ENCODE results near the gene KCNQ1. TPM values are rescaled to one million over a fixed set of nuclear protein-coding genes. Genes with fewer than 3 reads are reported as not detected.

KCNQ1 gene
- total RNA-seq, 2 experiments from 2014 or later: 8.7 to 9.5 TPM

- ChIA-PET POLR2A (no interaction called here), CTCF (interaction anchor here (1.2 kb wide), 1 partner anchor 277 kb away, joined by 3 read pairs; no protein-coding TSS in a partner anchor)
- Mint-ChIP-seq H3K4me3 (no peak overlapping the region), H3K36me3 (ENCODE audit: low read depth) (no peaks in the 10 kb centered on the region), H3K9me3 (peaks cover 9% of the 10 kb centered on the region), H3K27me3 (no peaks in the 10 kb centered on the region), H3K4me1 (ENCODE audit: low read depth) (peaks cover 36% of the 10 kb centered on the region), H3K27ac (no peak overlapping the region)
- no peak for DNase-seq
- no peak for ATAC-seq
- no peak for TF ChIP-seq CTCF (IDR thresholded peaks at IDR 0.05)
- intact Hi-C loops (cut with micrococcal nuclease): no loop called here
These were observed 365.0 kb downstream of the KCNQ1 start for GRCh38 chr11:2809854-2810253.

GRCh38 chr11:2810411-2811205 lies 365.8 kb downstream of the KCNQ1 start:
- no peak for TF ChIP-seq CTCF (IDR thresholded peaks at IDR 0.05)
- ATAC-seq (no peak), DNase-seq (no peak)
- Mint-ChIP-seq H3K36me3 (ENCODE audit: low read depth) (no peaks in the 10 kb centered on the region), H3K27me3 (no peaks in the 10 kb centered on the region), H3K4me3 (no peak overlapping the region), H3K4me1 (ENCODE audit: low read depth) (peaks cover 36% of the 10 kb centered on the region), H3K27ac (no peak overlapping the region), H3K9me3 (peaks cover 9% of the 10 kb centered on the region)
- CTCF ChIA-PET: interaction anchor here (1.2 kb wide), 1 partner anchor 278 kb away, joined by 3 read pairs; no protein-coding TSS in a partner anchor
- POLR2A ChIA-PET: no interaction called here
- intact Hi-C loops (cut with micrococcal nuclease): no loop called here

GRCh38 chr11:2811206-2812091 lies 366.6 kb downstream of the KCNQ1 start:
- Mint-ChIP-seq H3K36me3 (ENCODE audit: low read depth) (peaks cover 6% of the 10 kb centered on the region), H3K27ac (no peak overlapping the region), H3K27me3 (no peaks in the 10 kb centered on the region), H3K4me3 (no peak overlapping the region), H3K4me1 (ENCODE audit: low read depth) (peaks cover 36% of the 10 kb centered on the region), H3K9me3 (peaks cover 15% of the 10 kb centered on the region)
- POLR2A ChIA-PET: interaction anchor here (0.5 kb wide), 1 partner anchor 190 kb away, joined by 3 read pairs; no protein-coding TSS in a partner anchor
- DNase-seq (no peak), ATAC-seq (no peak)
- intact Hi-C loops (cut with micrococcal nuclease): no loop called here
- CTCF ChIA-PET: interaction anchor here (1.2 kb wide), 1 partner anchor 278 kb away, joined by 3 read pairs; no protein-coding TSS in a partner anchor
- no peak for TF ChIP-seq CTCF (IDR thresholded peaks at IDR 0.05)

GRCh38 chr11:2812371-2812991 lies 367.7 kb downstream of the KCNQ1 start:
- intact Hi-C loops (cut with micrococcal nuclease): no loop called here
- peaks cover 8% of the 10 kb centered on the region for H3K36me3 Mint-ChIP-seq (ENCODE audit: low read depth)
- H3K27ac Mint-ChIP-seq: peak overlapping the region; percentile 92
- DNase-seq (peak; percentile 30), ATAC-seq (peak; percentile 47)
- peaks cover 15% of the 10 kb centered on the region for H3K9me3 Mint-ChIP-seq
- ChIA-PET POLR2A (no interaction called here), CTCF (interaction anchor here (1.0 kb wide), 1 partner anchor 280 kb away, joined by 3 read pairs; no protein-coding TSS in a partner anchor)
- no peaks in the 10 kb centered on the region for H3K27me3 Mint-ChIP-seq
- no peak for TF ChIP-seq CTCF (IDR thresholded peaks at IDR 0.05)
- peak overlapping the region; percentile 43 for H3K4me3 Mint-ChIP-seq
- H3K4me1 Mint-ChIP-seq (ENCODE audit: low read depth): peaks cover 36% of the 10 kb centered on the region

Data from activated CD8-positive, alpha-beta T cell treated with anti-CD3 and anti-CD28 coated beads for 36 hours (primary cell).